Articular chondrocyte of knee joint (primary cell): Measurements from ENCODE around the gene PRR7. TPM values are rescaled to one million over a fixed set of nuclear protein-coding genes. Genes with fewer than 3 reads are reported as not detected.

Source experiments
- total RNA-seq: library from RNA; depleted of rRNA; stranded (reverse); fragments of >200 nt; gene quantifications from 2 replicates; pipeline ENCODE4 v1.2.3, GENCODE V29; 2012

PRR7 gene
- total RNA-seq: 10.6 and 11.9 TPM in 2 replicates

GRCh38 chr5:177446200-177447065 lies at the start of gene PRR7:
Gene PRR7 (plus strand): TSS chr5:177446814. CDS start chr5:177455068, 8,254 bp downstream.

GRCh38 chr5:177399997-177400868 lies 46.4 kb upstream of the PRR7 start, which contains the start of gene PFN3:
Gene PFN3 (minus strand): TSS chr5:177400661. CDS start chr5:177400576, 85 bp downstream.

GRCh38 chr5:177409043-177409801 lies 37.4 kb upstream of the PRR7 start, which contains the start of gene F12:
Gene F12 (minus strand): TSS chr5:177409564. CDS start chr5:177409527, 37 bp downstream.

GRCh38 chr5:177426566-177427210 lies 19.9 kb upstream of the PRR7 start, which contains the start of gene GRK6:
Gene GRK6 (plus strand): TSS chr5:177426676. CDS start chr5:177426846, 170 bp downstream.

GRCh38 chr5:177473443-177474001 lies 26.9 kb downstream of the PRR7 start, which contains the start of gene DBN1:
Gene DBN1 (minus strand): TSS chr5:177473634. CDS start chr5:177473521, 113 bp downstream.

GRCh38 chr5:177497292-177498012 lies 50.8 kb downstream of the PRR7 start, which contains the start of gene PDLIM7:
Gene PDLIM7 (minus strand): TSS chr5:177497604. CDS start chr5:177496512, 1,092 bp downstream.

Other genes with a start within 250 kb of the PRR7 start
- 13.9 and 16.5 TPM in 2 replicates for gene RAB24, start 143.1 kb upstream of the PRR7 start, total RNA-seq
- 83.1 and 89.0 TPM in 2 replicates for gene PRELID1, start 143.0 kb upstream of the PRR7 start, total RNA-seq
- 5.7 and 9.5 TPM in 2 replicates for gene MXD3, start 134.9 kb upstream of the PRR7 start, total RNA-seq
- 275 and 291 TPM in 2 replicates for gene LMAN2, start 95.1 kb upstream of the PRR7 start, total RNA-seq
- gene RGS14, start 88.9 kb upstream of the PRR7 start, total RNA-seq: 2.6 and 5.4 TPM in 2 replicates
- not detected in 2 replicates for gene SLC34A1, start 62.4 kb upstream of the PRR7 start, total RNA-seq
- gene PFN3, start 46.2 kb upstream of the PRR7 start, total RNA-seq: not detected in 2 replicates
- 0.26 TPM in 1 of 2 replicates, not detected in the other for gene F12, start 37.2 kb upstream of the PRR7 start, total RNA-seq
- gene GRK6, start 20.1 kb upstream of the PRR7 start, total RNA-seq: 11.5 and 12.8 TPM in 2 replicates
- gene DBN1, start 26.8 kb downstream of the PRR7 start, total RNA-seq: 64.5 and 74.5 TPM in 2 replicates
- 65.2 and 97.5 TPM in 2 replicates for gene PDLIM7, start 50.8 kb downstream of the PRR7 start, total RNA-seq
- gene DOK3, start 63.0 kb downstream of the PRR7 start, total RNA-seq: 0.54 and 0.91 TPM in 2 replicates
- 48.2 and 59.7 TPM in 2 replicates for gene DDX41, start 70.1 kb downstream of the PRR7 start, total RNA-seq
- 23.1 and 23.7 TPM in 2 replicates for gene FAM193B, start 107.7 kb downstream of the PRR7 start, total RNA-seq
- 111 and 123 TPM in 2 replicates for gene TMED9, start 145.4 kb downstream of the PRR7 start, total RNA-seq
- gene B4GALT7, start 153.3 kb downstream of the PRR7 start, total RNA-seq: 22.7 and 23.4 TPM in 2 replicates